K562 (cell line): ENCODE measurements around the gene GPATCH4. TPM values are rescaled to one million over a fixed set of nuclear protein-coding genes. Genes with fewer than 3 reads are reported as not detected.

Source experiments
- ATAC-seq: fragments of 200-7000 bp; cut with Tn5 transposase; 3 replicates; pipeline ENCODE4 v1.9.1; 2020; ENCODE audit warnings: moderate library complexity
- BruUV-seq: library from RNA; stranded (reverse); fragments of 400-500 nt; replicated peaks from 2 replicates; lab custom pipeline; 2021; lab: Mats Ljungman, UMichigan
- CTCF ChIA-PET: fragments of 300-600 bp; formaldehyde crosslinking; extraction: SDS; loops from one replicate; lab custom pipeline; 2021; ENCODE audit warnings: low intra/inter-chr PET ratio; lab: Yijun Ruan, JAX
- POLR2A ChIA-PET: fragments of 300-600, 350-650 bp; sonication (Branson Sonifier 250); formaldehyde crosslinking; extraction: SDS; loops from one replicate; lab custom pipeline; 2021; ENCODE audit warnings: antibody characterized with exemption, inconsistent platforms; lab: Yijun Ruan, JAX
- DNase-seq, 4 experiments: peaks; one replicate each; pipeline versions ENCODE4 v3.0.0 to v3.0.0-alpha.2; 2011 to 2018; ENCODE audit warnings: low spot score in 3 of 4, mixed read lengths in 3 of 4; ENCODE audit errors: extremely low read depth in 1 of 4
- FAIRE-seq: peaks from 2 replicates; lab custom pipeline; 2011; peaks lifted over from hg19 to GRCh38; lab: Jason Lieb, UNC
- H2AFZ ChIP-seq: 2 replicates; pipeline ENCODE4 v1.6.0; 2011; ENCODE audit warnings: low read depth, low read length, control low read depth, inconsistent platforms
- H3K27ac ChIP-seq: fragments of 200-600 bp; 3 replicates; pipeline ENCODE4 v1.8.0; 2011; ENCODE audit warnings: low read depth, mild to moderate bottlenecking, control low read depth, inconsistent platforms, low read length, moderate library complexity, mixed read lengths; ENCODE audit errors: extremely low read depth
- H3K27me3 ChIP-seq, 2 experiments: fragments of 300-600 bp in 1 of 2; 2 replicates in 1 of 2; 3 replicates in 1 of 2; pipeline versions ENCODE4 v1.6.0 to v1.8.0; 2011; ENCODE audit warnings: inconsistent platforms in 2 of 2, low read length in 2 of 2, mild to moderate bottlenecking in 1 of 2, mixed read lengths in 1 of 2, moderate library complexity in 1 of 2; ENCODE audit not compliant: control insufficient read depth in 2 of 2, insufficient read depth in 2 of 2
- H3K36me3 ChIP-seq: fragments of 300-600 bp; 3 replicates; pipeline ENCODE4 v1.8.0; 2011; ENCODE audit warnings: mild to moderate bottlenecking, low read length, inconsistent platforms; ENCODE audit not compliant: control insufficient read depth, insufficient read depth
- H3K4me1 ChIP-seq, 2 experiments: fragments of 200-600 bp in 1 of 2; replicated peaks in 1 of 2; 2 replicates in 1 of 2; 3 replicates in 1 of 2; pipeline versions ENCODE4 v1.5.1 to v1.8.0; 2011; ENCODE audit warnings: inconsistent platforms in 2 of 2, low read length in 2 of 2, mild to moderate bottlenecking in 1 of 2, mixed read lengths in 1 of 2, moderate library complexity in 1 of 2; ENCODE audit not compliant: control insufficient read depth in 2 of 2, insufficient read depth in 2 of 2
- H3K4me2 ChIP-seq: 2 replicates; pipeline ENCODE4 v1.6.1; 2011; ENCODE audit warnings: low read length, control low read depth, inconsistent platforms, mixed read lengths; ENCODE audit not compliant: insufficient read depth
- H3K4me3 ChIP-seq: fragments of 200-600 bp; sonication (generic), shearing (Covaris generic); 2 replicates; pipeline ENCODE4 v1.5.1; 2016; ENCODE audit warnings: control low read depth, inconsistent platforms
- H3K79me2 ChIP-seq: fragments of 200-600 bp; 3 replicates; pipeline ENCODE4 v1.8.0; 2011; ENCODE audit warnings: low read length, inconsistent platforms; ENCODE audit not compliant: control insufficient read depth, insufficient read depth
- H3K9ac ChIP-seq, 2 experiments: 2 replicates each; pipeline versions ENCODE4 v1.6.0 to v1.6.1; 2011; ENCODE audit warnings: low read depth in 2 of 2, low read length in 2 of 2, control low read depth in 1 of 2, inconsistent platforms in 1 of 2, mild to moderate bottlenecking in 1 of 2, mixed read lengths in 1 of 2; ENCODE audit not compliant: insufficient read depth in 1 of 2
- H3K9me1 ChIP-seq: one replicate; pipeline ENCODE4 v1.6.0; 2011; ENCODE audit warnings: inconsistent platforms, mild to moderate bottlenecking, low read length, moderate library complexity; ENCODE audit not compliant: control insufficient read depth, insufficient read depth
- H3K9me3 ChIP-seq: replicated peaks from 2 replicates; pipeline ENCODE4 v1.5.1; 2011; ENCODE audit warnings: low read depth, low read length, inconsistent platforms; ENCODE audit not compliant: control insufficient read depth, insufficient read depth
- H4K20me1 ChIP-seq: replicated peaks from 2 replicates; pipeline ENCODE4 v1.6.1; 2011; ENCODE audit warnings: low read length, inconsistent platforms, mixed read lengths; ENCODE audit not compliant: control insufficient read depth, insufficient read depth
- CREBBP ChIP-seq: IDR thresholded peaks from one replicate; pipeline ENCODE4 v1.6.1; 2012; ENCODE audit warnings: low read depth, mild to moderate bottlenecking, control low read depth, inconsistent platforms, low read length
- GABPA ChIP-seq: fragments of 200-800 bp; sonication (Bioruptor generic); conservative IDR thresholded peaks from 2 replicates; pipeline ENCODE4 v1.6.1; 2016; ENCODE audit warnings: low read depth, missing genetic modification characterization, missing compliant biosample characterization
- HNRNPL ChIP-seq: fragments of 200-400 bp; formaldehyde crosslinking; IDR thresholded peaks from 2 replicates; pipeline ENCODE4 v1.6.1; 2017; ENCODE audit warnings: low read depth, mild to moderate bottlenecking, low read length
- NEUROD1 ChIP-seq: fragments of 150-350 bp; IDR thresholded peaks from 2 replicates; pipeline ENCODE4 v1.6.1; 2014; ENCODE audit warnings: borderline replicate concordance, low read length, low read depth; ENCODE audit not compliant: partially characterized antibody
- NR2C1 ChIP-seq, 2 experiments: fragments of 450-650 bp; IDR thresholded peaks; 2 replicates each; pipeline ENCODE4 v1.6.1; 2017; ENCODE audit warnings: mild to moderate bottlenecking in 2 of 2, antibody characterized with exemption in 1 of 2, inconsistent platforms in 1 of 2, missing compliant biosample characterization in 1 of 2, missing genetic modification characterization in 1 of 2
- PCBP1 ChIP-seq: fragments of 200-400 bp; formaldehyde crosslinking; IDR thresholded peaks from 2 replicates; pipeline ENCODE4 v1.6.1; 2018; ENCODE audit warnings: mild to moderate bottlenecking, low read depth, low read length; ENCODE audit not compliant: poor library complexity, severe bottlenecking
- PHTF2 ChIP-seq: fragments of 250-450 bp; sonication (Bioruptor Pico); IDR thresholded peaks from 2 replicates; pipeline ENCODE4 v1.5.0; 2021; ENCODE audit warnings: mild to moderate bottlenecking
- ZNF253 ChIP-seq: fragments of 250-450 bp; sonication (Bioruptor Pico); conservative IDR thresholded peaks from 2 replicates; pipeline ENCODE4 v1.6.1; 2021; ENCODE audit warnings: mild to moderate bottlenecking
- WGBS: fragments of 100-300 bp; shearing (Covaris generic); methylation state at CpG from one replicate; pipeline ENCODE4 v1.1.6; 2016; ENCODE audit warnings: low coverage, mixed read lengths; ENCODE audit not compliant: insufficient coverage; ENCODE audit errors: missing lambda C conversion rate; 5-methylcytosine and 5-hydroxymethylcytosine counted together
- in situ Hi-C: fragments of 300-500 bp; cut with MboI; formaldehyde crosslinking; loops from 4 replicates; pipeline ENCODE4 v1.15.0; 2018; ENCODE audit warnings: inconsistent platforms, mixed read lengths
- intact Hi-C: fragments of 100-400 bp; cut with micrococcal nuclease; formaldehyde crosslinking; loops from 2 replicates; pipeline ENCODE4 v1.14.2; 2022
- polyA plus RNA-seq, 8 experiments: library from polyadenylated mRNA; depleted of rRNA in 4 of 8; stranded (reverse) in 5 of 8; unstranded in 3 of 8; fragments of >200 nt; fragmentation: Nextera tagmentation in 2 of 8; fragmentation: Illumina TruSeq in 1 of 8; extraction: Ambion mirVana in 2 of 8; extraction: Trizol in 1 of 8; gene quantifications; 2 replicates each; pipeline versions ENCODE4 v1.2.1 to v1.2.3, GENCODE V29; 2011 to 2014; ENCODE audit warnings: inconsistent platforms in 1 of 8, missing spikeins in 1 of 8
- total RNA-seq, 7 experiments: library from RNA; depleted of rRNA in 6 of 7; stranded (reverse); fragments of >200 nt in 6 of 7; fragmentation: Illumina TruSeq in 2 of 7; extraction: Trizol in 2 of 7; gene quantifications; 2 replicates each; pipeline versions ENCODE4 v1.2.1 to v1.2.3, GENCODE V29; 2011 to 2021; ENCODE audit warnings: low replicate concordance in 1 of 7
- TF ChIP-seq, protein P1 (sequence below): fragments of 450-650 bp; IDR thresholded peaks from 2 replicates; pipeline ENCODE4 v1.6.1; 2016
- TF ChIP-seq, protein P2 (sequence below), 2 experiments: IDR thresholded peaks in 1 of 2; conservative IDR thresholded peaks in 1 of 2; 2 replicates each; pipeline ENCODE4 v1.6.1; 2016; ENCODE audit warnings: low read depth in 2 of 2, mild to moderate bottlenecking in 1 of 2, missing compliant biosample characterization in 1 of 2, missing genetic modification characterization in 1 of 2, moderate library complexity in 1 of 2

The GPATCH4 gene
- total and polyA plus RNA-seq, 9 of the 15 experiments (the other 6 are each of a cell fraction or from before 2014, with no cell fraction given) = 43.7 to 105 (median 76.5) TPM

DNA sequence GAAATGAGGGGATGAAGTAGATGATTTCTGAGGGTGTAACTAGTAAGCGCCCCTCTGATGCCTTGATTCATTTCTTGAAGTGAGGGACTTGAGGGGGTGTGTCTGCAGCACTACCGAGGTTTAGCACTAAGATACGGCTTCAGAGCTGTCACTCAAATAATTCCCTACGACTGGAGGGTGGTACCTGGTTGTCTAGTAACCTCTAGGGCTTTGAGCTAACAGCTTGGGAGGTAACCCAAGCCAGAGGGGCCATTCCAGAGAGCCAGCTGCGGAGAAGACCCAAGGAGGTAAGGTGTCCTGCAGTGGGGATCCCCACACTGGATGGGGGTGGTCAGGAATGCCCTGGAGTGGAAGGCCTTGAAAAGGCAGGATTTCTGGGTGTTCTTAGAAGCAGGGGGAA lies 21.8 kb downstream of the GPATCH4 start, which contains the start of gene TTC24 (continued):
- TF ChIP-seq, protein P1, sequence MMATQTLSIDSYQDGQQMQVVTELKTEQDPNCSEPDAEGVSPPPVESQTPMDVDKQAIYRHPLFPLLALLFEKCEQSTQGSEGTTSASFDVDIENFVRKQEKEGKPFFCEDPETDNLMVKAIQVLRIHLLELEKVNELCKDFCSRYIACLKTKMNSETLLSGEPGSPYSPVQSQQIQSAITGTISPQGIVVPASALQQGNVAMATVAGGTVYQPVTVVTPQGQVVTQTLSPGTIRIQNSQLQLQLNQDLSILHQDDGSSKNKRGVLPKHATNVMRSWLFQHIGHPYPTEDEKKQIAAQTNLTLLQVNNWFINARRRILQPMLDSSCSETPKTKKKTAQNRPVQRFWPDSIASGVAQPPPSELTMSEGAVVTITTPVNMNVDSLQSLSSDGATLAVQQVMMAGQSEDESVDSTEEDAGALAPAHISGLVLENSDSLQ = peak; percentile 97
- TF ChIP-seq HNRNPL (no peak), ZNF253 (CRISPR knock-in tag) (no peak)

DNA sequence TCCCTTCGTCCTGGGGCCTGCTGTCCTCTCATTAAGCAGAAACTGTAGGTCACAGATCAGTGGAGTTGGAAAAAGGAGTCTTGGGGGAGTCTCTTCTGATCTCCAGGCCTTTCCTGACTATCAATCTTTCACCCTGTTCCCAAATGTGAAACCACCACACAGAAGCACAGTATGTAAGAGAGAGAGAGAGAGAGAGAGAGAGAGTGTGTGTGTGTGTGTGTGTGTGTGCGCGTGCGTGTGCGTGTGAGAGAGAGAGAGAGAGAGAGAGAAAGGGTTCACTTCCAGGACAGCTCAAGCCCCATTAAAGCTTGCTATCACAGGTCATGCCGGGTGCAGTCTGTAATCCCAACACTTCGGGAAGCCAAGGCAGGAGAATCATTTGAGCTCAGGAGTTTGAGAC lies 23.2 kb downstream of the GPATCH4 start:
- Histone ChIP-seq H2AFZ (peak overlapping the region; percentile 26; the same call in 1 of the 2 replicates), H3K79me2 (no peaks in the 10 kb centered on the region), H4K20me1 (no peaks in the 10 kb centered on the region), H3K9me1 (no peaks in the 10 kb centered on the region)
- FAIRE-seq (no peak), ATAC-seq (no peak), DNase-seq (no peak)
- BruUV-seq = no TSS peak
- 21% methylated on average over 3 of the region's 7 CpGs for WGBS
- CTCF ChIA-PET = no interaction called here
- in situ Hi-C loops = no loop called here
- no peak for TF ChIP-seq PCBP1
- TF ChIP-seq CREBBP = no peak
- no peak for TF ChIP-seq NR2C1 (IDR thresholded peaks at IDR 0.05)
- 0 out of 2 replicates have a peak, but pooled peaks have one; percentile 24 for TF ChIP-seq NR2C1 (tag; IDR thresholded peaks at IDR 0.05)
- TF ChIP-seq, protein P2, sequence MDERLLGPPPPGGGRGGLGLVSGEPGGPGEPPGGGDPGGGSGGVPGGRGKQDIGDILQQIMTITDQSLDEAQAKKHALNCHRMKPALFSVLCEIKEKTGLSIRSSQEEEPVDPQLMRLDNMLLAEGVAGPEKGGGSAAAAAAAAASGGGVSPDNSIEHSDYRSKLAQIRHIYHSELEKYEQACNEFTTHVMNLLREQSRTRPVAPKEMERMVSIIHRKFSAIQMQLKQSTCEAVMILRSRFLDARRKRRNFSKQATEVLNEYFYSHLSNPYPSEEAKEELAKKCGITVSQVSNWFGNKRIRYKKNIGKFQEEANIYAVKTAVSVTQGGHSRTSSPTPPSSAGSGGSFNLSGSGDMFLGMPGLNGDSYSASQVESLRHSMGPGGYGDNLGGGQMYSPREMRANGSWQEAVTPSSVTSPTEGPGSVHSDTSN (CRISPR knock-in tag; IDR thresholded peaks at IDR 0.05; ENCODE audit: low read depth) = no peak
- TF ChIP-seq, protein P2 (tag; conservative IDR thresholded peaks at IDR 0.05; ENCODE audit: low read depth) = peak; percentile 58; the same call in 1 of the 2 replicates
- 0 out of 2 replicates have a peak, but pooled peaks have one; percentile 16 for TF ChIP-seq GABPA (tag)
- no peak for TF ChIP-seq PHTF2 (CRISPR knock-in tag)
- TF ChIP-seq NEUROD1 = peak; percentile 25
- TF ChIP-seq, all 486 proteins: peak for 4
- Histone ChIP-seq H3K27ac (no peak overlapping the region), H3K27me3 (no peaks in the 10 kb centered on the region), H3K4me1 (peaks cover 3 to 5% of the 10 kb centered on the region in 2 experiments; a peak in 3 of 5 replicates), H3K9me3 (no peaks in the 10 kb centered on the region), H3K4me3 (no peak overlapping the region), H3K4me2 (no peak overlapping the region), H3K9ac (no peak overlapping the region), H3K36me3 (no peaks in the 10 kb centered on the region)
- POLR2A ChIA-PET = interaction anchor here (0.6 to 1.3 kb wide), 2 partner anchors 29 to 107 kb away, joined by 3 read pairs; no protein-coding TSS in a partner anchor
- intact Hi-C loops = no loop called here
